Esophagus mucosa (tissue), 1 donor: ENCODE data around the gene NFASC. TPM values are rescaled to one million over a fixed set of nuclear protein-coding genes. Genes with fewer than 3 reads are reported as not detected.
A peak's percentile ranks its signal among the peaks of the same experiment; 100 is the strongest.

Source experiments
- ATAC-seq: fragments of 200-7000 bp; cut with Tn5 transposase; one replicate; pipeline ENCODE4 v1.9.1; 2020
- total RNA-seq: library from RNA; stranded (reverse); gene quantifications from one replicate; pipeline ENCODE4 v1.2.4, GENCODE V29; 2023
- donor health status: DM: yes; HTN: yes; CAD: no.

NFASC gene
- 12.2 TPM for total RNA-seq

- ATAC-seq, result no peak
Observed at GRCh38 chr1:204870160-204870912, at the start of gene NFASC. Gene NFASC (plus strand): TSS chr1:204870862. CDS start chr1:204944316, 73,454 bp downstream.

DNA sequence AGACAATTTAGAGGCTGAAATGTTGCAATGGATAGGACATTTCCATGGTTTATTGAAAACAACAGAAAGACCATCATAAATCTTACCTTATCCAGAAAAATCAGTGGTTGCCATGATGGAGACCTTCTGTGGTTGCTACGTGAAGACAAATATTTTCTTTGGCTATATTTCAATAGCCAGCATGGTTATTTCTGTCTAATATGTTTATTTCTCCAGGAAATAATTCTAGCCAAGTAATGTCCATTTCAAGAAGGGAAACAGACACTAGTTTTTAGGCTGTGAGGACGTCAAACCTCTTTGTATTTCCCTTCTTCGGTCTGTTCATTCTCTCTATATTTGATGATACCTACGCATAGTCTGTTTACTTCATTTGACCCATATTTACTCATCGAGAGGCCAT is 49.2 kb upstream of the NFASC start:
- no peak for ATAC-seq

GRCh38 chr1:204821924-204822323 is 48.7 kb upstream of the NFASC start:
- no peak for ATAC-seq

DNA sequence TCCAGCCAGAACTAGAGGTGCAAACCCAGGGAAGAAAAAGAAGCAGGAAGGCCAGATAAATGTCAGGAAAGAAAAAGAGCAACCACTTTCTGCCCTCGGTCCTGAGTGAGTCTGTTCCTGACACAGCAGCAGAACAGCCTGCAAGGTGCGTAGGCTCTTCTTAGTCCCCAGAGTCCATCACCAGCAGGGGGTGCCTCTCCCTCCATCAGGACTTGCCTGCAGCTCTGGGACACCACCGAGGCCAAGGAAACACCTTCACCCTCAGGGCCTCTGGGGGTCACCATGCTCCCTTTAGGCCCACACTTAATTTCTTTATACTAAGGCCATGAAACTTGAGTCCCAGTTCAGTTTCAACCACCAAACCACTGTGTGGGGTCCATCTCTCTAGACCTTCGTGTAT is 43.7 kb upstream of the NFASC start:
- ATAC-seq, result no peak

GRCh38 chr1:204828352-204828850 is 42.3 kb upstream of the NFASC start:
- peak; percentile 79 for ATAC-seq

- no peak for ATAC-seq
Observed at GRCh38 chr1:204829133-204829825, 41.4 kb upstream of the NFASC start.

DNA sequence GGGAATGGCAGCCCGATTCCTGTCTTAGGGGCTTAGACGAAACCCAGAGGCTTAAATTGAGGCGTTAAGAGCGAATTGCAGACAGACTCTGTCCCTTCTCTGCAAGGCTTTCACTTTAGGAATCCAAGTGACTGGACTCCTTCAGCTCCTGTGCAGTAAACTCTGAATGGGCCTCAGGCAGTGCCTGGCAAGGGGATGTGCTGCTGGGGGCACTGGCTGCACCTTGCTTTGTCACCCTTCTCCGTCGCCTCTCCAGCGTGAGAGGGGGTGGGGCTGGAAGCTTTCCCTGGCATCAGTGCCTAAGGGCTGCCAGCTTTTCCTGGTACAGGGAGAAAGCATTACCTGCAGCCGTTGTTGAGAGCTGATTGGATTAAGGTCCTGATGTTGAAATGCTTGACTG is 39.9 kb upstream of the NFASC start:
- no peak for ATAC-seq

GRCh38 chr1:204831186-204831585 is 39.5 kb upstream of the NFASC start:
- no peak for ATAC-seq

- no peak for ATAC-seq
Observed at GRCh38 chr1:204834336-204834735, 36.3 kb upstream of the NFASC start.

GRCh38 chr1:204834752-204835151 is 35.9 kb upstream of the NFASC start:
- no peak for ATAC-seq

DNA sequence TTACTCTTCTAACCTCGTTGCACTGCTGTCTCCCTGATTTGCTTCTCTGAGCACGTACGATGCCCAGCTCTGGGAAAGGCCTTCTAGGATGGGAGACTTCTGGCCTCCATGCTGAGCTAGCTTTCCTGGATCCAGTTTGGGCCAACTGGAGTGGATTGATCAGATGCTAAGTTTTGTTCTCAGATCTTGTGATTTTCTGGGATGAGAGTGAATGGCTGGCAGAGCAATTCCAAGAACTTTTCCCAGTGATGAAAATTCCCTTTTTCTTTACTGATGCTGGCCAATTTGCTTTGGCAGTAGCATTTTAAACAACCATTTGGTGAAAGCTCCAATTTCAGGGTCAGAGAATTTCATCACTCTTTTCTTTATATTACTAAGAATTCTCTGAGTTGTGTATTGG is 34.9 kb upstream of the NFASC start:
- no peak for ATAC-seq

- no peak for ATAC-seq
Observed at GRCh38 chr1:204836856-204837255, 33.8 kb upstream of the NFASC start.

GRCh38 chr1:204837440-204838084 is 33.1 kb upstream of the NFASC start:
- ATAC-seq, result peak; percentile 12

DNA sequence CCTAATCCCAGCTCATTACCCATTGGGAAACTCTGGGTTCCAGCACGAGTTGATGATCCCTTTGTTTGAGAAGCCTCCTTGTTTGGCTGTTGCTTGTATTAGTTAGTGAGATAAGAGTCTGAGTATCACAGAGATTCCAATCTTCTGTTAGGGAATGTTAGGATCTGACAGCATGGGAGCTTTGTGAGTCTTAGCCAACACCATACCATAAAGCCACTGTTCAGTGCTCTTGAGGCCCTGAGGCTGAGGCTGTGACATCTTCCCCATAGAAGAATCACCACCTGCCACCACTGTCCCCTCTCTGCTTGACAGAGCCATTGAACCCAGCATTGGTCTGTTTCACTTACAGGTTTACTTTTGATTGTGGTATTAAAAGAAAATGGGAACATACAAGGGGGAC is 29.3 kb upstream of the NFASC start:
- no peak for ATAC-seq

- peak; percentile 76 for ATAC-seq
Observed at GRCh38 chr1:204841798-204842197, 28.9 kb upstream of the NFASC start.

DNA sequence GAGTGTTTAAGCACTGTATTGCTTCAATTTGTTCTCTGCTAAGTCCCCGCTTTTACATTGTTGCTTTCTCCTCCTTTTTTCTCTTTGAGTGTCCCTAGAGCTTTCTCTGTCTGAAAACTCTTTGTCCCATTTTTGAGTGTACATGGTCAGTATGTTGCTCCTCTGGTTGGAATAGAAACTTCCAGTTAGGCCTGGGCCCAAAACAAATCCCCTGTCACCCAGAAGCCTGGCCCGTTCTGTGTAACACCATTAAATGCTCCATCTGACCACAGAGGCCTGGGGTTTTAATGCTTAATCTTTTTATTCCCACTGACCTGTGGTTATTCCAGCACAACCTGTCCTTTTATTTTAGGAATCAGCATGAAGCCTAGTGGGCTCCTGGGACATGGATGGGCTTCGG is 28.3 kb upstream of the NFASC start:
- no peak for ATAC-seq

DNA sequence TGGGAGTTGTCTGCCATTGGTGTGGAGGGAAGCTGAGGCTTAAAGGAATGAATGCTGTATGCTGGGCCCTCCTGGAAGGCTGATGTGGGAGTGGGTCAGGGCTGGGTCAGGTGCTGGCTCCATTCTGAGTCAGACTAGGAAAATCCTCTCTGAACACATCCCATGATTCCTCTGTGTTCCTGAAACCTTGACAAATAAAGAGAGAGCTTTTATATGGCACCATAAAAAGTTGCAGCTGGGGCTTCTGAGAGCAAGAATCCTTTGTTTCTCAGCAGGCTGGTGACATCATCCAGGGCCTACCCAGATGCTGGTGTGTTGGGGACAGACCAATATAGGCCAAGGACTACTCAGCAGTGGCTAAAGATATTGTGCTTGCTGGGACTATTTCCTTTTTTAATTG is 27.8 kb upstream of the NFASC start:
- no peak for ATAC-seq

- no peak for ATAC-seq
Observed at GRCh38 chr1:204846546-204846945, 24.1 kb upstream of the NFASC start.

- no peak for ATAC-seq
Observed at GRCh38 chr1:204848579-204848978, 22.1 kb upstream of the NFASC start.

GRCh38 chr1:204852854-204853253 is 17.8 kb upstream of the NFASC start:
- ATAC-seq, result no peak

GRCh38 chr1:204853436-204853835 is 17.2 kb upstream of the NFASC start:
- no peak for ATAC-seq

DNA sequence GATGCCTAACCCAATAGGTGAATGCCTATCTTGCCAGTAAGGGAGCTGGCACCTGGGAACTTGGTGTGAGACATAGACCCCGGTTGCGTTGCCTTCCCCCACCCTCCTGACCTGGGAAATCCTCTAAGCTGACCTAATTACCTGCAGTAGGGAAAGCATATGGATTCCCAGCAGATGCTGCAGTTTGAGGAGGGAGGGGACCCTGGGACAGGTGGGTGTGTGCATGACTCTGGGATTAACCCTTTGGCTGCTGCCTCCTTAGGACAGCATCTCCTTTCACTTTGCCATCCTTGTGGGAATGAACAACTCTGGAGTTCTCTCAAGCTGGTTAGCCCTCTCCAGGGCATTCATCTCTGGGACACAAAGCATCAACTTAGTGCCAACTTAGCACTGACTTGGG is 16.4 kb upstream of the NFASC start:
- no peak for ATAC-seq

- no peak for ATAC-seq
Observed at GRCh38 chr1:204858363-204858821, 12.3 kb upstream of the NFASC start.

- no peak for ATAC-seq
Observed at GRCh38 chr1:204859861-204860267, 10.8 kb upstream of the NFASC start.
